ENCODE results near the gene SH3RF3.
"Not testable (repeated sequence)": the region's sequence is repeated elsewhere in the genome, so short reads cannot be mapped to it uniquely, and the experiment has no call there.

The SH3RF3 gene

GRCh38 chr2:109535217-109535946 lies 406.4 kb downstream of the SH3RF3 start:
- Histone ChIP-seq H3K9me3 (ENCODE audit: control insufficient read depth, low read length) (no peaks in the 10 kb centered on the region), H3K4me2 (ENCODE audit: low read length) (no peak overlapping the region), H3K79me2 (no peaks in the 10 kb centered on the region), H2AFZ (no peak overlapping the region), H3K36me3 (ENCODE audit: control insufficient read depth, insufficient read depth, low read length) (no peaks in the 10 kb centered on the region), H3K4me1 (no peaks in the 10 kb centered on the region), H3K27me3 (ENCODE audit: control insufficient read depth, insufficient read depth, low read length) (no peaks in the 10 kb centered on the region), H3K9ac (no peak overlapping the region), H3K27ac (no peak overlapping the region), H3K4me3 (ENCODE audit: low read depth, low read length) (no peak overlapping the region)
- TF ChIP-seq CTCF (IDR thresholded peaks at IDR 0.05), result no peak

- not testable (repeated sequence) for H3K4me2 ChIP-seq (ENCODE audit: low read length); H3K9me3 ChIP-seq (ENCODE audit: control insufficient read depth, low read length); H3K4me3 ChIP-seq (ENCODE audit: low read depth, low read length); H3K36me3 ChIP-seq (ENCODE audit: control insufficient read depth, insufficient read depth, low read length); H3K4me1 ChIP-seq; H3K27ac ChIP-seq; H2AFZ ChIP-seq; H3K9ac ChIP-seq; H3K79me2 ChIP-seq; H3K27me3 ChIP-seq (ENCODE audit: control insufficient read depth, insufficient read depth, low read length)
Measured at GRCh38 chr2:109536556-109536955, 407.6 kb downstream of the SH3RF3 start.

GRCh38 chr2:109537565-109538222 lies 408.7 kb downstream of the SH3RF3 start:
- Histone ChIP-seq H3K4me3 (ENCODE audit: low read depth, low read length) (no peak overlapping the region), H3K79me2 (no peaks in the 10 kb centered on the region), H3K36me3 (ENCODE audit: control insufficient read depth, insufficient read depth, low read length) (no peaks in the 10 kb centered on the region), H3K27ac (no peak overlapping the region), H3K27me3 (ENCODE audit: control insufficient read depth, insufficient read depth, low read length) (no peaks in the 10 kb centered on the region), H3K4me1 (no peaks in the 10 kb centered on the region), H3K4me2 (ENCODE audit: low read length) (no peak overlapping the region), H2AFZ (no peak overlapping the region), H3K9me3 (ENCODE audit: control insufficient read depth, low read length) (no peaks in the 10 kb centered on the region), H3K9ac (no peak overlapping the region)
- no peak for TF ChIP-seq CTCF (IDR thresholded peaks at IDR 0.05)

GRCh38 chr2:109538546-109538945 lies 409.5 kb downstream of the SH3RF3 start:
- H3K9ac ChIP-seq, result no peak overlapping the region
- H3K27me3 ChIP-seq (ENCODE audit: control insufficient read depth, insufficient read depth, low read length), result no peaks in the 10 kb centered on the region
- H3K79me2 ChIP-seq, result no peaks in the 10 kb centered on the region
- no peak for TF ChIP-seq CTCF (IDR thresholded peaks at IDR 0.05)
- no peak overlapping the region for H3K4me2 ChIP-seq (ENCODE audit: low read length)
- no peak overlapping the region for H2AFZ ChIP-seq
- H3K4me3 ChIP-seq (ENCODE audit: low read depth, low read length), result no peak overlapping the region
- H3K4me1 ChIP-seq, result no peaks in the 10 kb centered on the region
- H3K27ac ChIP-seq, result no peak overlapping the region
- no peaks in the 10 kb centered on the region for H3K36me3 ChIP-seq (ENCODE audit: control insufficient read depth, insufficient read depth, low read length)
- H3K9me3 ChIP-seq (ENCODE audit: control insufficient read depth, low read length), result no peaks in the 10 kb centered on the region

DNA sequence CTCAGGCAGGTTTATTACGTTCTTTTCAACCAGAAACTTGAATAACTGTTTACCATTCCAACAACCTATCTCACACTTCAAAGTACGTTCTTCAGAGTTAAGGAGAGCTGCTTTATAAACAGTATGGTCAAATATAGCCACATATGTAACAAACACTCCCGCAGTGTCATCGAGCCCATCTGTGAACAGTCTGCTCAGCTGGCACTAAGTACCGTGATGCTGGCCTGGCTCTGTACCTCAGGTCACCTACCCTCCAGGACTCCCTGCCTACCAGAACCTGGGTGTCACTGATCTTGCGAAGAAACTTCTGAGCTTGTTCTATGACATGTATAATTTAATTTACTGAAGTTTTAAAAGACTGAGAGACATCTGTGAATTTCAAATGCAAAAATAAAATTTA lies 413.4 kb downstream of the SH3RF3 start:
- TF ChIP-seq CTCF (IDR thresholded peaks at IDR 0.05), result no peak
- no peak overlapping the region for H3K9ac ChIP-seq

More for the DNA sequence above, 413.4 kb downstream of the SH3RF3 start:
- H2AFZ ChIP-seq, result no peak overlapping the region
- H3K4me3 ChIP-seq (ENCODE audit: low read depth, low read length), result no peak overlapping the region
- no peaks in the 10 kb centered on the region for H3K4me1 ChIP-seq
- no peak overlapping the region for H3K4me2 ChIP-seq (ENCODE audit: low read length)
- no peaks in the 10 kb centered on the region for H3K36me3 ChIP-seq (ENCODE audit: control insufficient read depth, insufficient read depth, low read length)
- H3K27me3 ChIP-seq (ENCODE audit: control insufficient read depth, insufficient read depth, low read length), result no peaks in the 10 kb centered on the region
- H3K9me3 ChIP-seq (ENCODE audit: control insufficient read depth, low read length), result no peaks in the 10 kb centered on the region
- no peaks in the 10 kb centered on the region for H3K79me2 ChIP-seq
- no peak overlapping the region for H3K27ac ChIP-seq
